Renal cortical epithelial cell (primary cell): ENCODE results near the gene BTBD9. TPM values are rescaled to one million over a fixed set of nuclear protein-coding genes. Genes with fewer than 3 reads are reported as not detected.
"Not testable (repeated sequence)": the region's sequence is repeated elsewhere in the genome, so short reads cannot be mapped to it uniquely, and the experiment has no call there.

ENCODE experiments used
- DNase-seq: peaks from one replicate; pipeline ENCODE4 v3.0.0-alpha.2; 2011; ENCODE audit warnings: low read depth
- total RNA-seq: library from RNA; depleted of rRNA; stranded (reverse); fragments of >200 nt; gene quantifications from 2 replicates; pipeline ENCODE4 v1.2.3, GENCODE V29; 2014

BTBD9 gene
- total RNA-seq, 1 donor from 2014 or later, result 18.8 TPM

DNA sequence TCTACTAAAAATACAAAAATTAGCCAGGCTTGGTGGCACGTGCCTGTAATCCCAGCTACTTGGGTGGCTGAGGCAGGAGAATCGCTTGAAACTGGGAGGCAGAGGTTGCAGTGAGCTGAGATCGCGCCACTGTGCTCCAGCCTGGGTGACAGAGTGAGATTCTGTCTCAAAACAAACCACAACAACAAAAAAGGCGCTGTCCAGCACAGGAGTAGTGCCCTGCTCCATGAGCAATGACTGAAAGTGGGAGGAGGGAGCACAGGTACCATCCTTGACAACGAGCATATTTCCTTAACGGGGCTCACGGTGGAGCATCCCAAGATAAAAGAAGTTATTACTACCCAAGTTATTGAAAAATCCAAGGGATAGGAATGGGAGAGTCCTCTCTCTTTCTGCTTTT, 291.9 kb downstream of the BTBD9 start:
- not testable (repeated sequence) for DNase-seq

DNA sequence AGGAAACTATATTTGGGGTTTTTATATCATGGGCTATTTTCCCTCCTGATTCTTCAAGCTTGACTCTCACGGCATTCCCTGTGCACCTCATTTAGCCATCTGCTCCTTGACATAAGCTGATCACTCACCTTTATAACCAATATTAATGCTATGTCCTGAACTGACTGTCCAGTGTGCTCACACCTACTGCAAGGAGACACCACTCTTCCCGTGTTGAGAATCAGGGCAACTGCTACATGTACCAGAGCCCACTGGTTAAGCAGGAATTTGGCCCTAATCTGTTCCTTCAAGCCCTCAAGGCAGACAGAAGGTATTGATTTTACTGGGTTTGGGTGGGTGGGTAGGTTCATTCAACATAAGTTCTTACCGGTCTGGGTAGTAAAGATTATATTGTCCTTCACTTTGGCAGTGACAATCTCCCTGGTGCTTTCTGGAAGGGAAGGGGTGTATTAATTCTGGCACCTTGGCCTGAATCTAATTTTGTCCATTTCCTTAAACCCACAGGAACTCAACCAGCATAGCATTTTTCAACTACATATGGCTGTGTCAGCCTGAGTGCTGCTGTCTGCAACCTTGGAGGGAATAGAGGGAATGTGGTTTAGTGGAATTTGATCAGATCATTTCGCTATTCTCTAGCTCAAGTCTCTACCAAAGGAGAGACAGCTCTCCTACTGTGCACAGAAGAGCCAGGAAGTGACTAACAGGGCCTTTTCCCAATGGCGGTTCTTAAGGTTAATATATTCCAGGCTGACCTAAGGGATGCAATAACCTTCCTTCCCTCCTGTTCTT, 293.2 kb downstream of the BTBD9 start:
- peak; percentile 89 for DNase-seq

DNA sequence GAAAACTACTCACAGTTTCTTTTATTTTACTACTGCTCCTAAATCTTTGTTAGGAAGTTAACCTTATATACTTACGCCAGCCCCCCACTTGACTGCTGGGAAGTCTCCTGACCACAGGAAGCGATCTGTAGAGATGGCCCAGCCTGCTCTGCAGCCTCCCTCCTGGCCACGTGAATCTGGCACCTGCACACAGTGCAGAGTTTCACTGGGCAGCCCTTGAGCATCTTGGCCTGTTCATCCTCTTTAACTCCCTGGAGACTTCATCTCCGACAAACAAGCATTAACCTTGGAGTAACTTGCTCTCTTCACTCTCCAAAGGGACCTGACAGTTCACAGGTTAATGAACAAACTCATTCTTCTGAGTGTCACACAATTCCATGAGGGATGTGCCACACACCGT, 294.1 kb downstream of the BTBD9 start:
- no peak for DNase-seq

DNA sequence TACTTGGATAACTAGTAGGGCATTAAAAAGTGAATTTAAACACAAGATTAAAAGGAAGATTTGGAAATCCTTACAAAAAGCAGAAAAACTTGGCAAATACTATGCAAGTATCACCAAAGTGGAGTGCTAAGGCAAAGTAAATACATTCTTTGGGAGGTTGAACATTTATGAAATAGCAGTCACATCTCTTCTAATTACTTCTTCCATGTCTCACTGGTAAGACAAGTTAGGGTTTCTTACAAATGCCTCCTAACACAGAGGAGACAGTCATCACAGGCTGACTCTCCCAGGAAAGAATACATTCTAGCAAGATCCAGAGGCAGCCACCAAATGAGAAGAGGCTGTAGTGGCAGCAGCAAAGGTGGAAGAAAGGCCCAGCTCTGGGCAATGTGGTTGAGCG, 298.2 kb downstream of the BTBD9 start:
- DNase-seq, result no peak

- no peak for DNase-seq
These were observed 299.8 kb downstream of the BTBD9 start for GRCh38 chr6:38339914-38340313.

DNA sequence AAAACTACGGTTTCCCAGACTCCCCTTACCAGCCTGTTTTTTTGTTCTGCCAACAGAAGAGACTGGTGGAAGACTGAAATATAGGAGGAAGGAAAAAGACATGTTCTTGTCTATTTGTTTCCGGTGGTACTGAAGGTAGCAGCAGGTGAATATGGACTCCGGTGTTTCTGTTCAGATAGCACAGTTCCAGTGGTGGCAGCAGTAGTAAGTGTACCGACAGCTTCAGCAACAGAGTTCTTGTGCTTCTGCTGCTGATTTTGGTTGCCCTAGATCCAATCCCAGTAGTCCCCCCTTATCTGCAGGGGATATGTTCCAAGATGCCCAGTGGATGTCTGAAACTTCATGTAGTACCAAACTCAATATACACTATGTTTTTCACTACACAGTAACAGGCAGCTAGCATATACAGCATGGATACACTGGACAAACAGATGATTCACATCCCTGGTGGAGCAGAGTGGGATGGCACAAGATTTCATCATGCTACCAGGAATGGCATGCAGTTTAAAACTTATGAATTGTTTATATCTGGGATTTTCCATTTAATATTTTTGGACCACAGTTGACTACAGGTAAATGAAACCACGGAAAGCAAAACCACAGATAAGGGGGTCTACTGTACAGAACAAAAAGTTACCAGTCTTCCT, 301.8 kb downstream of the BTBD9 start:
- DNase-seq, result peak; percentile 69

- no peak for DNase-seq
These were observed 302.8 kb downstream of the BTBD9 start for GRCh38 chr6:38336922-38337321.

GRCh38 chr6:38326837-38327236, 312.9 kb downstream of the BTBD9 start:
- peak; percentile 20 for DNase-seq

DNA sequence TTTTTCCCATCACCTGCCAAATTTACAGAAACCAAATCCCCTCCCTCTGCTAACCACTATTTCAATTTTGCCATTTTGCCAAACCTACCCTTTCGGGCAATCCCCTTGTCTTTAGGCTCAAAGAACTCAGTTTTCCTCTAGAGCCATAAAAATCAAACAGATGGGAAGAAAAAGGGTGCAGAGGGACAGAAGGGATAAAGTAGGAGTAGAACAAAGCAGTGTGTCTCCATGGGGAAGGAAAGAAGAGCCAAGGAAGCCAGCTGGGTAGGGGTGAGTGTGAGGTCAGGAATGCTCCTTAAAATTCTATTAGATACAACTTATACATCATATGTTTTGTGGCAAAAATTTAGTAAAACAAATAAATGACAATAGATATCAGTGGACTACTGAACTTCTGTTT, 316.5 kb downstream of the BTBD9 start:
- DNase-seq, result no peak

DNA sequence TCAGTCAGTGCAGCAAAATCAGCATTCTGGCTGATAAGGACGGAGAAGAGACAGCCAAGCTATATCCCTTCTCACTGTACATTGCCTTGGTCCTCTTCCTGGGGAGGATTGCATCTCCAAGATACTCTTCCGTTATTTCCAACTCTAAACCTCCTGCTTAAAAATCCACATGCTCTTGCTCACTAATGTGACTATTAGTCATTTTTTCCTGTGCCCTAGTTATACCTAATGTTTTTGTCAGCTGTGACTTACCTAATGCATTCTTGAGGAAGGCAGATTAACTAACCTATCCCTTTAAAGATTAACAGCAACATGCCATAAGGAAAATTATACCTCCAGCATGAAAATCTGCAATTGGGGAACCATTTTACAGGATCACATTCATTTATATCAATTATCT, 317.6 kb downstream of the BTBD9 start:
- peak; percentile 89 for DNase-seq

DNA sequence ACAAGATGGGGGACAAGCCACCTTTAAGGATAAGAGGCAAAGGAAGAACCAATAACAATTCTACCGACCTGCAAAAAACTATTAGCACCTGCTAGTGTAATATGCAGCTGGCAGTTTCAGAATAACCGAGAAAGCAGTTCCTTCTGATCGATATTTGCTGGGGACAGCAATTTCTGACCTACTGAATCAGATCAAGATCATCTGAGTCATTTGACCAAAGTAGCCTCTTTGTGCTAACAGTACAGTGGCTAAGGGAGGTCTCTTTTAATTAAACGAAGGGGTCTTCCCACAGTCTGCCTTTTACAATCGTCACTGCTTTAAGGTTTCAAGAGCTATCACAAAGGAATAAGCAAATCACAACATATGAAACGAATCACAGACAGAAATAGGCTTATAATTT, 318.9 kb downstream of the BTBD9 start:
- no peak for DNase-seq

GRCh38 chr6:38320358-38320757, 319.4 kb downstream of the BTBD9 start:
- DNase-seq, result peak; percentile 25

- peak; percentile 38 for DNase-seq
These were observed 320.2 kb downstream of the BTBD9 start for GRCh38 chr6:38319256-38320212.

DNA sequence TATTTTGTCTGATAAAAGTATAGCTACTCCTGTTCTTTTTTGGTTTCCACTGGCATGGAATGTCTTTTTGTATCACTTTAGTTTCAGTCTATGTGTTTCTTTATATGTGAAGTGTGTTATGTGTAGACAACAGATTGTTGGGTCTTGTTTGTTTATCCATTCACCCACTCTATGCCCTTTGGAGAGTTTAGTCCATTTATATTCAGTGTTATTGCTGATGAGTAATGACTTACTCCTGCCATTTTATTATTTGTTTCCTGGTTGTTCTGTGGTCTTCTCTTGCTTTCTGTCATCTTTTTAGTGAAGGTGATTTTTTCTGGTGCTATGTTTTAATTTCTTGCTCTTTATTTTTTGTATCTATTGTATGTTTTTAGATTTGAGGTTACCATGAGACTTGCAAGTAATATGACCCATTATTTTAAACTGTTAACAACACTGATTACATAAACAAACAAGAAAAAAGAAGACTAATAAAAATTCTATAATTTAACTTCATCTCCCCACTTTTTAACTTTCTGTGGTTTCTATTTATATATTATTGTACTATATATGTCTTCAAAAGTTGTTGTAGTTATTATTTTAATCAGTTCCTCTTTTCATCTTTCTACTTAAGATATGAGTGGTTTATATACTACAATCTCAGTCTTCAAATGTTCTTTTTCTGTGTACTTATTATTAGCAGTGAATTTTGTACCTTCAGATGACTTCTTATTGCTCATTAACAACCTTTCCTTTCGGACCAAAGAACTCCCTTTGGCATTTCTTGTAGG, 323.4 kb downstream of the BTBD9 start:
- DNase-seq, result peak; percentile 37

GRCh38 chr6:38311201-38311600, 328.5 kb downstream of the BTBD9 start:
- no peak for DNase-seq

DNA sequence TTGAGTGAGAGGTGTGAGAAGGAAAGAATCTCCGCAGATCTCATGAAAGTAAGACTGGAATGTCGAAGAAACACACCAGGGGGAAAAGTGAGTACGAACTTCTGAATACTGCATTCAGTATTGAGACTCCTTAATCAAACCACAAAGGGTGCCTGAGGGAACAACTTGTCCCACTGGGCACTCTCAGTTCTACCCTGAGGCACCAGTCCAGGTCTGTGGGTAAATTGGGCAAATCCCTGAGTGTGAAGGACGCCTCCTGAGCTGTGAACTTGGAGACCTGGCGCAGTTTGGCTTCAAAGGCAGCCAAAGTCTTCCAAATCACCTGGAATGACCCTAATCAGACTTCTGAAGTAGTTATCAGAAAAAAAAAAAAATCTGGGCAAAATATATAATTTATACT, 329.7 kb downstream of the BTBD9 start:
- no peak for DNase-seq

GRCh38 chr6:38307740-38308139, 332.0 kb downstream of the BTBD9 start:
- DNase-seq, result no peak

DNA sequence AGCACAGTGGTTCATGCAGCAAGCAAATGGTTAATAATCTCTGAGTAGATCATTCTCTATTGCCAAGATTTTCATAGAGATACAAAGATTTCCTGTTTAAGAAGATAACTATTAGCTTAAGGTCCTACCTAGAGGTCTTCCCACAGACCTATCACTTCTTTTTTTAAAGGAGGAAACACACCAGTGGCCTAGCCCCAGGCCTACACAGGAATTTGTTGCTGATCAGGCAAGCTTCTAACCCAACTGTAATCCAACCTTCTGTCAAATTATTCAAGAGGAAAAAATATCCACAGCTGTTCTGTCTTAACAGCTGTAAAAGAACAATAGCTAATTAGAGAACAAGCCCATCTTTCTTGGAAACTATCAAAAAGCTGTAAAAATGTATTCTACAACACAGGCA, 332.8 kb downstream of the BTBD9 start:
- no peak for DNase-seq

DNA sequence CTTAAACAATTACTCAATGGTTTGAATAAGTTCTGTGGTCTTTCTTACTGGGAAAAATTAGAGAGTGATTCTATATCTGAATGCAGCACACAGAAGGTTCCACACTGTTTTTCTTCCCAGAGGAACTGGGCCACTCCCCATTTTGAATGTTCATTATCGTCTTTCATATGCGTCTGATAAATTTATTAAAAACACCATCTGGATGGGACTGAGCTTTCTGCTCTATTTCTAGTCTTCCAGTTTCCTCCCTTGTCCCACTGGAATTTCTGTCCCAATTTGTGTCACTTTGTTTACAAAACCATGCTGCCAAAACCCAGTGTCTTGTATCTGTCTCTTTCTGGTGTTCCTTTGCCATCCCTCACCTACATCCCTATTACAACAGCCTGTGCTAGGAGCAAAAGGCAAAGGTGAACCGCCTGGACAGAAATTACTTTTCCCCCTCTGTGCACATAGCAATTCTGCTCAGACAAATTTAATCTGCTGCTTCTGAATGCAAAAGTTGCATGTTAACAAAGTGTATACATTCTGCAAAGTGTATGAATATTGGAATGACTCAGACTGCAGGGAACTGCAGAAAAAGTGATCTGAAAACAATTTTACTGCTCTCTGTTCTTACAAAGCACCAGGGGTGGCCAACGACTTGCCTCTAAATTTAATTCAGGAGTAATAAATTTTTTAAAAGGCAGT, 333.6 kb downstream of the BTBD9 start:
- DNase-seq, result no peak

GRCh38 chr6:38302838-38303237, 336.9 kb downstream of the BTBD9 start:
- DNase-seq, result no peak

- DNase-seq, result no peak
These were observed 337.6 kb downstream of the BTBD9 start for GRCh38 chr6:38302081-38302480.
